ENCODE measurements around the gene SLC7A10. TPM values are rescaled to one million over a fixed set of nuclear protein-coding genes. Genes with fewer than 3 reads are reported as not detected.

Gene SLC7A10
- polyA plus RNA-seq, 1 donor from 2014 or later: not detected

DNA sequence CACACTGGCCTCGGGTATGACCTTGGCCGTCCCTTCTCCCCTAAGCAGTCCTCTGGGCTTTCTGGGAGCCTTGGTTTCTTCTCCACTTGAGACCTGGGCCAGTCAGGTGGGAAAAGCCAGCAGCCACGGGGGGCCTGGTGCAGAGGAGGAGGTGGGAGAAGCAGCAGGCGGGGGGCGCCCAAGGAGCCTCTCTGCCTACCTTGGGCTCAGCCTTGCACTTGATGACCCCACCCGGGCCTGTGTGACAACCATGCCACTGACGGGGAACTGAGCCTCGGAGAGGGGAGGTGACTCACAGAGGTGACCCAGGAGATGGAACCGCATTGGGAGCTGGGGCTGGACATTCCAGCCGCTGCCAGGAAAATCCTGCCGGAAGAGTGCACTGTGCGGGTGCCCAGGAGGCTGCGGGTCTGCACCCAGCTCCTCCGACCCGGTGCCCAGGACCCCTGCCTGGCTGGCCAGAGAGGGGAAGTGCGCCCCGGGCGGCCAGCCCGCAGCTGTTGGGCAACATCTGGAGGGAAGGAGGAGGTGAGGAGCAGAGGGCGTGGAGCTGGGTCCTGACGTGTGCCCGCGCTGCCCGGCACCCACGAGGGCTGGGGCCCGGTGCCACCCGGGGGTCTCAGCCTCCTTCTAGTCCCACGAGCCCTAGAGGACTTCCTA lies 23.4 kb upstream of the SLC7A10 start:
- Histone ChIP-seq H3K27me3 (ENCODE audit: insufficient read depth, low read depth, low read length) (no peaks in the 10 kb centered on the region), H3F3A (ENCODE audit: insufficient read depth, low read length, poor library complexity, severe bottlenecking) (no peaks in the 10 kb centered on the region), H3K9ac (ENCODE audit: low read length) (no peak overlapping the region), H4K20me1 (ENCODE audit: insufficient read depth) (no peaks in the 10 kb centered on the region), H3K9me2 (ENCODE audit: insufficient read depth, low read length) (no peaks in the 10 kb centered on the region), H3K4me3 (ENCODE audit: low read length) (no peak overlapping the region), H3K27ac (ENCODE audit: low read length) (no peak overlapping the region), H3K79me2 (replicated peaks; ENCODE audit: insufficient read depth, low read length) (no peaks in the 10 kb centered on the region), H3K36me3 (ENCODE audit: insufficient read depth, low read length) (no peaks in the 10 kb centered on the region), H3K9me3 (ENCODE audit: low read length) (no peaks in the 10 kb centered on the region), H3K4me2 (ENCODE audit: low read length) (no peak overlapping the region), H2AFZ (ENCODE audit: low read depth, low read length) (no peak overlapping the region)
- TF ChIP-seq REST (IDR thresholded peaks at IDR 0.05; ENCODE audit: borderline replicate concordance) (no peak), MXI1 (conservative IDR thresholded peaks at IDR 0.05; ENCODE audit: poor library complexity, severe bottlenecking) (no peak), CTCF (IDR thresholded peaks at IDR 0.05; ENCODE audit: poor library complexity, severe bottlenecking) (no peak), RAD21 (conservative IDR thresholded peaks at IDR 0.05) (no peak), EZH2 (IDR thresholded peaks at IDR 0.05; ENCODE audit: borderline replicate concordance, insufficient read depth, low read length, poor library complexity, severe bottlenecking) (no peak), POLR2AphosphoS5 (IDR thresholded peaks at IDR 0.05) (no peak), SMC3 (conservative IDR thresholded peaks at IDR 0.05; ENCODE audit: poor library complexity) (no peak), EP300 (conservative IDR thresholded peaks at IDR 0.05; ENCODE audit: poor library complexity, severe bottlenecking) (no peak), TAF1 (IDR thresholded peaks at IDR 0.05; ENCODE audit: low read depth) (no peak)

DNA sequence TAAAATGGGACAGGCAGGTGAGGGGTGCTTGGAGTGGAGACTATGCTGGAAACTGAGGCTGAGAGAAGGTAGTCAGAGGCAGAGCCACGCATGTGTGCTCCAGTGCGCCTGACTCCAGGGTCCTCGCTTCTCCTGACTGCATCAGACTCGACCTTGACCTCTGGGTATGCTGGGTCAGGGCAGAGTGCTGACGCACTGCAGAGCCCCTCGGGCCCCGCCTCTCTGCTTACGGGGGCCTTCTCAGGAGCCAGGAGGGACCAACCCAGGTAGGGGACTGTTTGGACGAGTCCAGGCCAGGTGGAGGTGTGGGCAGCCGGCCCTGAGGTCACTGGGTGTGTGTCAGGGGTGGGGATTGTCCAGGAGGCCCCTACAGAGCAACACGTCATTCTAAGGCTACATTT lies 22.9 kb upstream of the SLC7A10 start:
- H3F3A ChIP-seq (ENCODE audit: insufficient read depth, low read length, poor library complexity, severe bottlenecking): no peaks in the 10 kb centered on the region
- no peak overlapping the region for H3K4me3 ChIP-seq (ENCODE audit: low read length)
- H3K9ac ChIP-seq (ENCODE audit: low read length): no peak overlapping the region
- H3K36me3 ChIP-seq (ENCODE audit: insufficient read depth, low read length): no peaks in the 10 kb centered on the region
- no peaks in the 10 kb centered on the region for H4K20me1 ChIP-seq (ENCODE audit: insufficient read depth)
- H3K9me3 ChIP-seq (ENCODE audit: low read length): no peaks in the 10 kb centered on the region
- H3K9me2 ChIP-seq (ENCODE audit: insufficient read depth, low read length): no peaks in the 10 kb centered on the region
- no peak overlapping the region for H3K4me2 ChIP-seq (ENCODE audit: low read length)
- H3K79me2 ChIP-seq (replicated peaks; ENCODE audit: insufficient read depth, low read length): no peaks in the 10 kb centered on the region
- no peak for TF ChIP-seq POLR2AphosphoS5 (IDR thresholded peaks at IDR 0.05)
- TF ChIP-seq RAD21 (conservative IDR thresholded peaks at IDR 0.05): no peak
- TF ChIP-seq REST (IDR thresholded peaks at IDR 0.05; ENCODE audit: borderline replicate concordance): no peak
- TF ChIP-seq EP300 (conservative IDR thresholded peaks at IDR 0.05; ENCODE audit: poor library complexity, severe bottlenecking): no peak
- TF ChIP-seq CTCF (IDR thresholded peaks at IDR 0.05; ENCODE audit: poor library complexity, severe bottlenecking): no peak
- TF ChIP-seq TAF1 (IDR thresholded peaks at IDR 0.05; ENCODE audit: low read depth): no peak
- no peak for TF ChIP-seq EZH2 (IDR thresholded peaks at IDR 0.05; ENCODE audit: borderline replicate concordance, insufficient read depth, low read length, poor library complexity, severe bottlenecking)
- no peak for TF ChIP-seq MXI1 (conservative IDR thresholded peaks at IDR 0.05; ENCODE audit: poor library complexity, severe bottlenecking)
- H2AFZ ChIP-seq (ENCODE audit: low read depth, low read length): no peak overlapping the region
- H3K27ac ChIP-seq (ENCODE audit: low read length): no peak overlapping the region
- H3K27me3 ChIP-seq (ENCODE audit: insufficient read depth, low read depth, low read length): no peaks in the 10 kb centered on the region

All from neural cell (in vitro differentiated cells).